C4-2B (cell line): Measurements from ENCODE around the gene FAM177B.

ENCODE experiments used
- ZFX ChIP-seq: fragments of 450-650 bp; IDR thresholded peaks from 2 replicates; pipeline ENCODE4 v1.6.1; 2017
- TF ChIP-seq, protein P1 (sequence below): fragments of 450-650 bp; conservative IDR thresholded peaks from 2 replicates; pipeline ENCODE4 v1.5.1; 2017; ENCODE audit warnings: mild to moderate bottlenecking

- TF ChIP-seq, protein P1, sequence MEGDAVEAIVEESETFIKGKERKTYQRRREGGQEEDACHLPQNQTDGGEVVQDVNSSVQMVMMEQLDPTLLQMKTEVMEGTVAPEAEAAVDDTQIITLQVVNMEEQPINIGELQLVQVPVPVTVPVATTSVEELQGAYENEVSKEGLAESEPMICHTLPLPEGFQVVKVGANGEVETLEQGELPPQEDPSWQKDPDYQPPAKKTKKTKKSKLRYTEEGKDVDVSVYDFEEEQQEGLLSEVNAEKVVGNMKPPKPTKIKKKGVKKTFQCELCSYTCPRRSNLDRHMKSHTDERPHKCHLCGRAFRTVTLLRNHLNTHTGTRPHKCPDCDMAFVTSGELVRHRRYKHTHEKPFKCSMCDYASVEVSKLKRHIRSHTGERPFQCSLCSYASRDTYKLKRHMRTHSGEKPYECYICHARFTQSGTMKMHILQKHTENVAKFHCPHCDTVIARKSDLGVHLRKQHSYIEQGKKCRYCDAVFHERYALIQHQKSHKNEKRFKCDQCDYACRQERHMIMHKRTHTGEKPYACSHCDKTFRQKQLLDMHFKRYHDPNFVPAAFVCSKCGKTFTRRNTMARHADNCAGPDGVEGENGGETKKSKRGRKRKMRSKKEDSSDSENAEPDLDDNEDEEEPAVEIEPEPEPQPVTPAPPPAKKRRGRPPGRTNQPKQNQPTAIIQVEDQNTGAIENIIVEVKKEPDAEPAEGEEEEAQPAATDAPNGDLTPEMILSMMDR, result no peak
- no peak for TF ChIP-seq ZFX
These were observed 27.3 kb upstream of the FAM177B start for GRCh38 chr1:222709700-222710153.
